ENCODE measurements around the gene TOMM20. TPM values are rescaled to one million over a fixed set of nuclear protein-coding genes. Genes with fewer than 3 reads are reported as not detected.
"Not testable (repeated sequence)": the region's sequence is repeated elsewhere in the genome, so short reads cannot be mapped to it uniquely, and the experiment has no call there.

The TOMM20 gene
- polyA plus RNA-seq, 4 donors: 173 to 225 (median 207) TPM

DNA sequence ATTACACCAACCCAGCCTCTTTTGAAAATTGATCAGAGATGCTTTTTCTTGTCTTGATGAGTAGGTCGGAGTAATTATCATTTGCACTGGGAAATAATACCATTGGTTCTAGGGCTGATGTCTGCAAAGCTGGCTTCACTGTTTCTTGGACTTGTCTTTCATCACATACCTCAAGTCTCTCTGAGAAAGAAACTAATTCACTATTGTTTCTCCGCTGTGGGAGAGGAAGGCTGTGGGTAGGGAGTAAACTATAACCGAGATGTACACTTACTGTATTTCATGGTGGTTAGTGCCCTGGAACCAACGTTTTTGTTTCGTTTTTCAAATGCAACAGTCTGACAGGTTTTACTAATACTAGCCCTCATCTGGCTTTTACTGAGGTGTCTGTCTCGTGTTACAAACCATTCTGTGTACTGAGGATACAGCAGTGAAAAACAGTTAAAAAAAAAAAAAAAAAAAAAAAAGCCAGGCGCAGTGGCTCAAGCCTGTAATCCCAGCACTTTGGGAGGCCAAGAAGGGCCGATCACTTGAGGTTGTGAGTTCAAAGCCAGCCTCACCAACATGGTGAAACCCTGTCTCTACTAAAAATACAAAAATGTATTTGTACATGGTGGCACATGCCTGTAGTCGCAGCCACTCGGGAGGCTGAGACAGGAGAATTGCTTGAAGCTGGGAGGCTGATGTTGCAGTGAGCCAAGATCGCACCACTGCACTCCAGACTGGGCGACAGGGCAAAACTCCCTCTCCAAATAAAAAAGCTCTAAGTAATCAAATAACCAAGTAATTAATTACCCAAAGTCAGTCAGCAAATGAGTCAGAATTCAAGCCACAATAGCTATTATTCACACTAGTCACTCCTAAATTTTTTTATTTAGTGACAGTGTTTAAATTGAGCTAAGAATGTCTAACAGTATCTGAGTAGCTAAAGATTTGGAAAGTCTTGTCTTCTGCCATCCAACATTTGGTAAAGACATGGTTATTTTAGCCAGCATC is 23.3 kb downstream of the TOMM20 start:
- DNase-seq (ENCODE audit: low read depth in 4 of 4, low spot score in 2 of 4): no peak

DNA sequence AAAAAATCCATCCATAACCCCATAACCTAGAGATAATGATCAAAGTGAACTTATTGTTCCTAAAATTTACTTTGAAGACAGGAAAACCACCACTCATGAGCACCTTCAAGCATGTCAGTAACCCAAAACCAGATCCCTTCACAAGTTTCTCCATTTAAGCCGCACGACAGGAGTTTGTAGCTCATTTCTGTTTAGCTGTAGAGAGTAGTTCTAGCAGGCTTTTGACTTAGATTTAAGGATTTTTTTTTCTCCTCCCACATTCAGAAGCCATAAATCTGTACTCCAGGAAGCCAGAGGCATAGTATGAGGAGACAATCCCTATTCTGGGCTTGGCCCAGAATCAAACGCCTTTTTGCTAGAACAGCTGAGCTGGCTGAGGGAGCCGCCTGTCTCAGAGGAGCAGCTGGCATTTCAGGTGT is 25.6 kb downstream of the TOMM20 start:
- no peak for DNase-seq (ENCODE audit: low read depth in 4 of 4, low spot score in 2 of 4)

DNA sequence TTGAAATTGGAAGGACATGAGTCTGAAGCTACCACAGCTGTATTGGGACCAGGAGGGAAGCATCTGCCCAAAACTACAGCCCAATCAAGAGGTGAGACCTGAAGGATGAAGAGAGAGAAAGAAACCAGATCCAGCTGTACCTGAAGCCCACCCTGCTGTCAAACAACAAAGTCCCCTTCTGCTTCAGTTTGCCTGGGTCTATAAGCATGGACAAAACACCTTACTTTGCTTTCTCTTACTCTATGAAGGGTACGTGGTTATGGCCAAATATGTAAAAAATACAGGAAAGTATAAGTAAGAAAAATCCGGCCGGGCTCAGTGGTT is 26.4 kb downstream of the TOMM20 start:
- DNase-seq (ENCODE audit: low read depth in 4 of 4, low spot score in 2 of 4): no peak

DNA sequence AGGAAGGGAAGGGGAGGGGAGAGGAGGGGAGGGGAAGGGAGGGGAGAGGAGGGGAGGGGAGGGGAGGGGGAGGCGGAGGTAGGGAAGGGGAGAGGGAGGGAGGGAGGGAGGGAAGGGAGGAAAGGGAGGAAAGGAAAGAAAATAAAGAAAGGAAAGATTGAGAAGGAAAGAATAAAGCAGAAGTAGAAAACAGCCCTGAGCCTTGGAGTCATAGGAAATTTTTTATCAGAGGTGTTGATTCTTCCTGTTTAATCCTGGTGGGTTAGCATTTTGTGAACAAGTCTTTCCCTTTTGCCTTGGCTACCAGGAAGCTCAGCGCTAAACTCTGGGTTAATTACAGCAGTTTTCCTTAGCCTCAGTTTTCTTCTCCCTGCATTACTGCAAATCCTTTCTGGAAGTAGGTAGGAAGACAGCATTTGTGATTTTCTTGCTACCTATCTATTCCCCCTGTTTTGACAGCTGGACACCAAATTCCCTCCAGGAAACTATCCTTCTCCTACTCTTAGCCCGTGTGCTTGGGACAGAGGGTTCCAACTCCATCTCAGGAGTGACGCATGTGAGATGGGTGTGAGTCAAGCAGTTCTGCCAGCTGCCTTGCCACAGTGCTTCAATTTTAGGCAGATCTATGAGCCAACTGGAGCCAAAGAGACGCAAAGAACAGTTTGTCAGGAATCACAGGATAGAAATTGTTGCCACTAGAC is 26.9 kb downstream of the TOMM20 start:
- no peak for DNase-seq (ENCODE audit: low read depth in 4 of 4, low spot score in 2 of 4)

DNA sequence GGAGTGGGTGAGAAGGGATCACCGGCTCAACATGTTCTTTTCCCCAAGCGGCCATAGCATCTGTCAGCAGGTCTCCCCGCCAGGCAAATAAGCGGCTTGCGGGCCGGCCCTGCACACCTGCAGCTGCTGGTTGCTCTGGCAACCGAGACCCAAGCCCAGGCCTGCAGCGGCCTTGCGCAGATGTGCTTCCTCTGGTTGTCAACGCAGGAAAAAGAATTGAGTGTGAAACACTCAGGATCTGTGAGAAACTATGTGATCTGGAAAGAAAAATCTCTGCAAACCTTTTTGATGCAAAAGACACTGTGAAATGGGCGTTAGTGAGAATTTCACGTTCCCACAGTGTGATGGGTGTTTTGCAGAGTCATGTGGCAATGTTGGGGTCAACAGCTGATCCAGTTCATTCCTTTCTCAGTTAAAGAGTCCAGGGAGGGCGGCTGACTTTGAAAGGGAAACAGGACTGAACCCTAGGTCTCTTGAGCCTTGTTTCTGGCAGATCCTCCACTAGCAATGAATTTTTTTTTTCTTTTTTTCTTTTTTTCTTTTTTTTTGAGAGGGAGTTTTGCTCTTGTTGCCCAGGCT is 28.4 kb downstream of the TOMM20 start:
- no peak for DNase-seq (ENCODE audit: low read depth in 4 of 4, low spot score in 2 of 4)

DNA sequence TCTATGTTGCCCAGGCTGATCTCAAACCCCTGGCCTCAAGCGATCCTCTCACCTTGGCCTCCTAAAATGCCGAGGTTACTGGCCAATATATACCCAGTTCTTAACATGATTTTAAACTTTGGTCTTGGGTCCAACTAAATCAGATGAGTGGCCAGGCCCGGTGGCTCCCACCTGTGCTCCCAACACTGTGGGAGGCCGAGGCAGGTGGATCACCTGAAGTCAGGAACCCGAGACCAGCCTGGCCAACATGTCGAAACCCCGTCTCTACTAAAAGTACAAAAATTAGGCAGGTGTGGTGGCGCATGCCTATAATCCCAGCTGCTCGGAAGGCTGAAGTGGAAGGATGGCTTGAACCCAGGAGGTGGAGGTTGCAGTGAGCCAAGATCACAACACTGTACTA is 29.6 kb downstream of the TOMM20 start:
- no peak for DNase-seq (ENCODE audit: low read depth in 4 of 4, low spot score in 2 of 4)

DNA sequence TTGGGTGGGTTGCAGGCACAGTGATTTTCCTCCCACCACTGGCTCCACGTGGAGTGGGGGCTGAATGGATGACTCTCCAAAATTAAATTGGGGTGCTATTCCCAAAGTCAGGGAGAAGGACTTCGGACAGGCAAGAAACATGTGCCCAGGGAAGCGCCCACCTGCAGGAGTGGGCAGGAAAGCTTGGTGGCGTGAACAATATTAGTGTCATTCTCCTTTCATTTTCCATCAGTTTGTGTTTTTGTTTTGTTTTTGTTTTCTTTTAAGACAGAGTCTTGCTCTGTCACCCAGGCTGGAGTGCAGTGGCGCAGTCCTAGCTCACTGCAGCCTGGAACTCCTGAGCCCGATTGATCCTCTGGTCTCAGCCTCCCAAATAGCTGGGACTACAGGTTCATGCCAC is 30.1 kb downstream of the TOMM20 start:
- no peak for DNase-seq (ENCODE audit: low read depth in 4 of 4, low spot score in 2 of 4)

DNA sequence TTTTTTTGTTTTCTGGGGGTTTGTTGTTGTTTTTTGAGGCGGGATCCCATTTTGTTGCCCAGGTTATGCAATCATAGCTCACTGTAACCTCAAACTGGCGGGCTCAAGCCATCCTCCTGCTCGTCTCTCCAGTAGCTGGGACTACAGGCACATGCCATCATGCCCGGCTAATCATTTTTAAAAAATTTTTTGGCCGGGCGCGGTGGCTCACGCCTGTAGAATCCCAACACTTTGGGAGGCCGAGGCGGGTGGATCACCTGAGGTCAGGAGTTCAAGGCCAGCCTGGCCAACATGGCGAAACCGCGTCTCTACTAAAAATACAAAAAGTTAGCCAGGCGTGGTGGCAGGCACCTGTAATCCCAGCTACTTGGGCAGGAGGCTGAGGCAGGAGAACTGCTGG is 31.1 kb downstream of the TOMM20 start:
- not testable (repeated sequence) for DNase-seq (ENCODE audit: low read depth in 4 of 4, low spot score in 2 of 4)

DNA sequence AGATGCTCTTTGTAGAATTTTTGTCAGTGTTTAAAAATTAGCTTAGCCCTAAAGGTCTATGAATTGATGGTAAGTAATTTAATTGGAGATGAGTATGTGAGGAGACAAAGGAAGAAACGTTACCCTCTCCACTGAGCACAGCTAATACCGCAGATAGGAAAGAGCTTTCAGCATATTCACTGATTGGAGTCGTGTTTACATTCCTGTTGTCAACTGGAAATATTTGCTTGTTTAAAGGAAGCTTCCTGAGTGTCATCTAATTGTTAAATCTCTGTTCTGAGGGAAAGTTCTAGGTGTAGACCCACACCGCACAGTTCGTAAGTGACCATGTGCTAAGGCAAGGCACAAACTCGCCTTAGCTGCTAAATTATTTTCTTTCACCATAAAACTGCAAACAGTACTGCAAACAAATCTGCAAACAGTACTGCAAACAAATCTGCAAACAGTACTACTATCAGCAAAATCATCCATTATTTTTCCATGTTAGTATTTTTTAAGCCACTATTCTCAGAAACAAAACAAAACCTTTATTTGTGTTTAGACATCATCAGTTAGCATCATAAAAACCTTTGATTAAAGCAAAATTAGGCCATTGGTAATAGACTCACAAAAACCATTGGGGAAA is 32.6 kb downstream of the TOMM20 start:
- no peak for DNase-seq (ENCODE audit: low read depth in 4 of 4, low spot score in 2 of 4)

DNA sequence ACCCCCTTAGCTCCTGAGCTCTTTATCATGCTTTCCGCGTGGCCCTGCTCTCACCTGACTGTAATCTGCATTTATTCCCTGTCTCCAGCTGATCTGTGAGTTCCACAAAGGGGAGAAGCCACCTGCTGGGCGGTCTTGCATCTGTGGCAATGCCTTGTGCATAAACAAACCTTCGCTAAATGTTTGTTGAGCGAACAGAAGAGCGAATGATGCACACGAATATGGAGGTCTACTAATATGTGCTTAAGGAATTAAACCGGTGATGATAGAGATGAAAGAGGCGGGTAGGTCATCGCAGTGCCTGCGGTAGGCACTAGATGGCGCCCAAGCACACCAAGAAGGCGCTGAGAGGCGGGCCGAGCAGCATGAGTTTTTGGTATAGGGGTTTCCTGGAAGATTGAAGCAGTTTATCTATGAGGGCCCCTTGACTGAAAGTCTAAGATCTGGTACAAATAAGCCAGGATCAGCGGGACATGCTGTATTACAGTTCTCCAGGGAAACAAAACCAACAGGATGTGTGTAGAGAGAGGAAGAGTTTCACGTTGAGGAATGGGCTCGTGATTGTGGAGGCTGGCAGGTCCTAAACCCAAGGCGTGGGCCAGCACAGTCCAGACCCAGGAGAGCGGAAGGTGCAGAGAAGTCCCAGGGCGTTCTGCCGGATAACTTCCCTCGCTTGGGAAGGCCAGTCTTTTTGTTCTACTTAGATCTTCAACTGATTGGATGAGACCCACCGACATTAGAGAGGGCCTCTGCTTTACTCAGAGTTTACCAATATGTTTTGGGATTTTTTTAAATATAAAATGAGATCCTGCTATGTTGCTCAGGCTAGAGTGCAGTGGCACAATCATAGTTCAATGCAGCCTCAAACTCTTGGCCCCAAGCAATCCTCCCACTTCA is 34.7 kb downstream of the TOMM20 start:
- no peak for DNase-seq (ENCODE audit: low read depth in 4 of 4, low spot score in 2 of 4)

DNA sequence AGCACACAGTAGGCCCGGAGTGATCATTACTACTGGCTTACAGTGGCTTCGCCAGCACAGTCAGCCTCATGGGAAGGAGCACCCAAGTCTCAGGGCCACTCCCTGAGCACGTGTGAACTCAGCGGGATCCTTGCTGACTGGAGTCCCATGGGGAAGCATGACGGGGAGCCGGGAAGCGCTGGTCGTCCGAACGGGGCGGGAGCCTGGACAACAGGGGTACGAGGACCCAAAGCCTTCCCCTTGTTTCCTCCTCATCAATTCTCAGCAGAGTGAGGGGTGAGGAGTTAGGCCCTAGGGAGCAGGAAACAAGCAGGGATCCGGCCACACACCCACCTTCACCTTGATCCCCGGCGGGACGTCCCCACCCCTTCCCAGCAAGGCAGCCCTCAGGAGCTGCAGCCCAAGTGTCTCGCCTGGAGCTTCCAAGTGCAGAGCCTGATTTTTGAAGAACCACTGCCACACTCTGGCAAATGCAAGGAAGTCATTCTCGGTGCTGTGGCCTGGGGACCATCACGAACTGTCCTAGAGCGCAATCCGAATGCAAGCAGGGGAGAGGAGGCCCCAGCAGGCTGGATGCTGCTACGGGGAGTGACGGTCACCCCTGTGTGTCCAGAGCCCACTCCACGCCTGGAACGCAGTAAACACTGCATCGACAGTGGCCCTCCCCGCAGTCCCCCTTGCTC is 35.5 kb downstream of the TOMM20 start:
- no peak for DNase-seq (ENCODE audit: low read depth in 4 of 4, low spot score in 2 of 4)

DNA sequence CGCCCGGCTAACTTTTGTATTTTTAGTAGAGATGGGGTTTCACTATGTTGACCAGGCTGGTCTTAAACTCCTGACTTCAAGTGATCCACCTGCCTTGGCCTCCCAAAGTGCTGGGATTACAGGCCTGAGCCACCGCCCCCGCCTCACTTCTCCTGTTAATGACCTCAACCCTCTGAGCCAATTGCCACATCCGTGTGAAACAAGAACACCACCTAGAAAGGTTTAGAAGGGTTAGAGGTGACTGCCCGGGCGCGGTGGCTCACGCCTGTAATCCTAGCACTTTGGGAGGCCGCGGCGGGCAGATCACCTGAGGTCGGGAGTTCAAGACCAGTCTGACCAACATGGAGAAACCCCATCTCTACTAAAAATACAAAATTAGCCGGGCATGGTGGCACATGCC is 36.2 kb downstream of the TOMM20 start:
- DNase-seq (ENCODE audit: low read depth in 4 of 4, low spot score in 2 of 4): not testable (repeated sequence)

DNA sequence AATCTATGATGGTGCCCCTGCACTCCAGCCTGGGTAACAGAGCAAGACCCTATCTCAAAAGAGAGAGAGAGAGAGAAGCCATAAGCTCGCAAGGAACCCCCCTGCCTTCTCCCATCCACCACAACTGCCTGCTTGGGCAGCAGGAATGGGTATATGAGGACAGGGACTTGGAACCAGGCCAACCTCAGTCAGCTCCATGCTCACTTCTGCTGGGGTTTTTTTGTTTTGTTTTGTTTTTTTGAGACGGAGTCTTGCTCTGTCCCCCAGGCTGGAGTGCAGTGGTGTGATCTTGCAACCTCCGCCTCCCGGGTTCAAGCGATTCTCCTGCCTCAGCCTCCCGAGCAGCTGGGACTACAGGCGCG is 36.6 kb downstream of the TOMM20 start:
- DNase-seq (ENCODE audit: low read depth in 4 of 4, low spot score in 2 of 4): not testable (repeated sequence)

DNA sequence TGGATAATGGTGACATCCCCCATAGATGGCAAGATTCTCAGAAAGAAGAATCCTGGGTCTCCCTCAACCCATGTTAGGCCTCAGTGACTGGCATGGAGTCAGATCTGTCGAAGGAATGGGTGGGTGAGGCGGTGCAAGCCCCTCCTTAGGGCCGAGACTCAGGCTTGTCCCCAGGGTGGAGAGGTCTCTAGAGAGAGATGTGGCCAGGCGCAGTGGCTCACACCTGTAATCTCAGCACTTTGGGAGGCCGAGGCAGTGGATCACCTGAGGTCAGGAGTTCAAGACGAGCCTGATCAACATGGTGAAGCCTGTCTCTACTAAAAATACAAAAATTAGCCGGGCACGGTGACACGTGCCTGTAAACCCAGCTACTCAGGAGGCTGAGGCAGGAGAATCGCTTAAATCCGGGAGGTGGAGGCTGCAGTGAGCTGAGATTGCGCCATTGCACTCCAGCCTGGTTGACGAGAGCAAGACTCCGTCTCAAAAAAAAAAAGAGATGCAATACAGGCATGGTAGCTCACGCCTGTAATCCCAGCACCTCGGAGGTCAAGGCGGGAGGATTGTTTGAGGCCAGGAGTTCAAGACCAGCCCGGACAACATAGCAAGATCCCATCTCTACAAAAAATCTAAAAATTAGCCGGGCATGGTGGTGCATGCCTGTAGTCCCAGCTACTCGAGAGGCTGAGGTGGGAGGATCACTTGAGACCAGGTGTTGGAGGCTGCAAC is 37.2 kb downstream of the TOMM20 start:
- not testable (repeated sequence) for DNase-seq (ENCODE audit: low read depth in 4 of 4, low spot score in 2 of 4)

DNA sequence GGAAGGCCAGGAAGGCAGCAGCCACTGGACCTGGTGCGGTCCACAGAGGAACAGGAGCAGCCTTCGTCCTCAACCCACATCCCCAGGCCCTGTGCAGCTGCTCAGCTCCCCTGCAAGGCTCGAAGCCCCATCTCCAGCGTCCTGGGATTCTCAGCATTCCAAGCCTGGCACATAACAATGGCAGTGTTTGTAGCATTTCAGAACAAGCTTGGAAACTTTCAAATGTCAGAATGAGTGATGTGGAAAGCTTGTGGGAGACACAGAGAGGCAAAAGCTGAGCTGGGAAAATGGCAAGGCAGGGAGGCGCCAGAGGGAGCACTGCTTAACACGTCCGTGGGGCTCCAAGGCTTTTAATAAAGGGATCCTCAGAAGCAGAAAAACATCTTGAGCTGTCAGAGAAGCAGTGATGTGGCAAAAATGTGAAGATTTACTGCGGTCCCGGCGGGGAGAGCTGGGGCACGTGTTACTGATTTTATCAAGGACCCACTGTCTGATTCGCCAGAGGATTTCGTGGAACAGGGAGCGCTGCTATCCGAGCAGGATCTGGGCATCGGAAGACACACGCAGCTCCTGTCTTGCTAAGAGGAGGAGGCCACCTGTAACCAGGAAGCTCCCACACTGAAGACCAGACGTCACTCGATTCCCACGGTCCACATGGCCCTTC is 38.1 kb downstream of the TOMM20 start:
- DNase-seq (ENCODE audit: low read depth in 4 of 4, low spot score in 2 of 4): no peak

DNA sequence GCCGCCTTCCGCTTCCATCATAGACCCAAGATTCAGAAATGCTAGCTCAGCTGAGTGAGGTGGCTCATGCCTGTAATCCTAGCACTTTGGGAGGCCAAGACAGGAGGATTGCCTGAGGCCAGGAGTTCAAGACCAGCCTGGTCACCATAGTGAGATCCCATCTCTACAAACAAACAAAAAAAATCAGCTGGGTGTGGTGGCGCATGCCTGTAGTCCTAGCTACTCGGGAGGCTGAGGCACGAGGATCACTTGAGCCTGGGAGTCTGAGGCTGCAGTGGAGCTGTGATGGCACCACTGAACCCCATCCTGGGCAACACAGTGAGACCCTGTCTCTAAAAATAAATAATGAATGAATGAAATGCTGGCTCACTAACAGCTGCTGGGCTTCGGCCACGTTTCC is 39.7 kb downstream of the TOMM20 start:
- no peak for DNase-seq (ENCODE audit: low read depth in 4 of 4, low spot score in 2 of 4)

DNA sequence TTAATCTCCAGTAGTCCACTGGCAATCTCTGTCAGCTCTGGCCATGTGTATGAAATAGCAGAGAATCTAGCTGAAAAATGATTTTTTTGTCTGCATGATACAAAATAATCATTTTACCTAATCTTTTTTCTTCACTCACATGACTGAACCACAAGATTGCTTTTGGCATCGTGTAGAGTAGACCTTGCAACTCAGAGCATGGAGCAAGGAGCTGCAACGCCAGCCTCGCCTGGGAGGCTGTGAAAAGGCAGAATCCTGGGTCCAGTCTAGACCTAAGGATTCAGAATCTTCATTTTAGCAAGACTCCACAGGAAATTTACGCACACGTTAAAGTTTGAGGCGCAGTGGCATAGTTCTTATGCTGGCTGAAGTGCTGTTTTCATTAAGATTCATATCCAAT is 40.2 kb downstream of the TOMM20 start:
- no peak for DNase-seq (ENCODE audit: low read depth in 4 of 4, low spot score in 2 of 4)

DNA sequence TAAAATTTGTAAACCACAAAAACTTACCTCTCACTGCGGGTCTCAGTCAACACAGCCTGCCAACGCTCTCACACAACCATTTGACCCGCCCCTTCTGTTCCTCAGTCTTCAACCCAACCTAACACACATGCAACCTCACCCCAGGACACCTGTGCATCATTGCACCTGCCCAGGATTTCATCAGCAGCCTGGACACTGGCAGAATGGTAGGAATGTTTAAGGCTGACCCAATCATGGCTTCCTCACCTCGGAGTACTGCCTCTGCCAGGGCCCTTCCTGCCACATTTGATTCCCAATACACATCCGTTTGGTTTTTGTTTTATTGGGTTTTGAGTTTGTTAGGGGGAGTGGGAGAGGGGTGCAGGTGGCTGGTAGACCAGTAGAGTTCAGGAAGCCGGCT is 40.7 kb downstream of the TOMM20 start:
- no peak for DNase-seq (ENCODE audit: low read depth in 4 of 4, low spot score in 2 of 4)
